Inflammatory macrophage treated with lipopolysaccharide for 4 hours (primary cell): ENCODE measurements around the gene SLC25A29.

ENCODE experiments used
- DNase-seq: peaks from one replicate; pipeline ENCODE4 v3.0.0-alpha.2; 2020

The SLC25A29 gene

GRCh38 chr14:100330388-100330931 is 24.2 kb upstream of the SLC25A29 start:
- DNase-seq = no peak

- DNase-seq = no peak
Measured at GRCh38 chr14:100330007-100330344, 23.7 kb upstream of the SLC25A29 start.

GRCh38 chr14:100329233-100330006 is 23.2 kb upstream of the SLC25A29 start:
- DNase-seq = no peak

GRCh38 chr14:100328495-100329163 is 22.4 kb upstream of the SLC25A29 start:
- DNase-seq = no peak

DNA sequence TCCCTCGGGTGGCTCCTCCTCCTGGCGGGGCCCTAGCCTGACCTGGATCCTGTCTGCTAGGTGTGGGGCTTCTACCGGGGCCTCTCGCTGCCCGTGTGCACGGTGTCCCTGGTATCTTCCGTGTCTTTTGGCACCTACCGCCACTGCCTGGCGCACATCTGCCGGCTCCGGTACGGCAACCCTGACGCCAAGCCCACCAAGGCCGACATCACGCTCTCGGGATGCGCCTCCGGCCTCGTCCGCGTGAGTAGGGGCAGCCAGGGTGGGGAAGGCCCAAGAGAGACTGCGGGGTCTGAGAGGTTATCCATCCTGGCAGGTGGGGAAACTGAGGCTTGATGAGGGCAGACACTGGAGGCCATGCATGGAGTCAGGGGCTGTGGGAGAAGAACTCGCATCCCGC is 20.9 kb upstream of the SLC25A29 start:
- DNase-seq = no peak

GRCh38 chr14:100325958-100326357 is 19.7 kb upstream of the SLC25A29 start:
- no peak for DNase-seq

- DNase-seq = no peak
Measured at GRCh38 chr14:100325231-100325632, 19.0 kb upstream of the SLC25A29 start.

GRCh38 chr14:100323942-100324307 is 17.7 kb upstream of the SLC25A29 start:
- DNase-seq = no peak

GRCh38 chr14:100323121-100323941 is 17.1 kb upstream of the SLC25A29 start, which contains the start of gene SLC25A47:
Gene SLC25A47 (plus strand): TSS chr14:100323339. CDS start chr14:100323415, 76 bp downstream.
- no peak for DNase-seq

DNA sequence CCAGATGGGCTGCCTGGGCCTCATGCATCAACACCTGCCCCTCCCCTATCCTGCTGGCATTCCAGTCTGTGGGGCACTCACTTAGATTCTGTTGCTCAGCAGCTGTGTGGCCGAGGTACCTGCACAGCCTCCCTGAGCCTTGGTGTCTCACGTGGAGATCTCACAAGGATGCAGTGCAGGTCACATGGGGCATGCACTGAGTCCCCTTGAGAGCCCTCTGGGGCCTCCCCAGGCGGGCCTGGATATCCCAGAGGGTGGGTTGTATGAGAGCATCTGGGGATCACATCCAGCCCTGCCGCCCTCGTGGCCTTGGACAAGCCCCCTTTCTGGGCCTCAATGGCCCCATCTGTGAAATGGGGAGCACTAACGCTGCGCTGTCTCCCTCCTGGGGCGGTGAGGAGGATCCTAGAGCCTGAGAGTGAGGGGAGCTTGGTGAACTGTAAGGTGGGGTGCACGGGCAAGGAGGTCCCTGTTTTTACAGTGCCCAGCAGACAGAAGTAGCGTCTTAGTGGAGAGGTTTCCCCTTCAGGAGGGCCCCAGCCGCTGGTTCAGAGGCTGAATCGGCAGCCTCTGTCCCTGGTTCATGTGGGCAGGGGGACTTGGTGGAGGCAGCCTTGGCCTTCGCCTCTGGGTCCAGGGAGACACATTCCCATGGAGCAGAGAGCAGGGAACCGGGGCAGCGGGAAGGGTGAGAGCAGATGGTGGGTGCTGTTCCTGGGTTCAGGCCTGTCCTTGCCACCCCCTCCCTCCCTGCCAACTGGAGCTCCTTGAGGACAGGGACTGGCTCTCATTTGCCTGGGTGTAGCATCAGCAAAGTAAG is 16.1 kb upstream of the SLC25A29 start:
- DNase-seq = no peak

DNA sequence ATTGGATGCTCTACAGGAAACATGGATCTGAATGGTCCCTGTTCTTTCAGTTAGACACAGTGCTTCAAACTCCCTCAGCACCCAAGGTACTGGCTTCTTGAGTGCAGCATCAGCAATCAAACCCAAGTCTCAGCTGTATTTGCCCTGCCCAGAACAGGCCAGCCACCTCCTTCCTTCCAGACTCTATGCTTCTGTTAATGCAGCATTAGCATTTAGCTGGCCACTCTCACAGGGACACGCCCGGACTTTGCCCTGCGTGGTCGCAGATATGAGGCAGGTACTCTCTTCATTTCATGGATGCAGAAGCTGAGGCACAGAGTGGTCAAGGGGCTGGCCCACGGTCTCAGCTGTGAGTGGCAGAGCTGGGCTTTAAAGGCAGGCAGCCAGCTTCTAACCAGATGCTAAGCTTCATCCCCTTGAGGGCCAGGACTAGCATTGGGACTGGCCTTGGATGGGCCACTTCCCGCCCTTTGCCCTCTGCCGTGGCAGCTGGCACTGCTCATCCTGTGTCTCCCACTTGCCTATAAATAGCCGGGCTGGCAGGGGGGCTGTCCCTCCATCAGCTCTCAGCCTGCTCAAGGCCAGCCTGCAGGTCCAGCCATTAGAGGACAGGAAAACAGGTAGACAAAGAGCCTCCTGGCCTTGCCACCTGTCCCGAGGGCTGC is 15.4 kb upstream of the SLC25A29 start:
- DNase-seq = no peak

GRCh38 chr14:100320157-100320856 is 14.1 kb upstream of the SLC25A29 start:
- no peak for DNase-seq

GRCh38 chr14:100317912-100318808 is 11.9 kb upstream of the SLC25A29 start:
- peak; percentile 64 for DNase-seq

DNA sequence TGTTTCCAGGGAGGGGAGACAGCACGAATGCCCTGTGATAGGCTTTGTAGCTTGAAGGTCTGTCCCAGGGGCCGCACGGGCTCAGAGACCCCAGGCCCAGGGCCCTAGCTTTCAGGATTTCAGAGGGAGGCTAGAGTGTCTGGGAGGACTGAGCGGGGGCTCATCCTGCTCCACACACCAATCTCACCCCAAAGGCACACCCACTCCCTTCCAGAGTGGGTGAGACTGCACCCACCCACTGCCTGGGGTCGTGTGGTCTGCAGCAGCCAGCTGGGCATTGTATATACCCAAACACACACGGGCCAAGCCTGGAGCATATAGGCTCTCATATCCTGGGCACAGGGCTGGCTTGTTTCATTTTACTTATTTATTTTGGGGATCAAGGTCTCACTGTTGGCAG is 11.1 kb upstream of the SLC25A29 start:
- no peak for DNase-seq

GRCh38 chr14:100314724-100315123 is 8.5 kb upstream of the SLC25A29 start:
- no peak for DNase-seq

DNA sequence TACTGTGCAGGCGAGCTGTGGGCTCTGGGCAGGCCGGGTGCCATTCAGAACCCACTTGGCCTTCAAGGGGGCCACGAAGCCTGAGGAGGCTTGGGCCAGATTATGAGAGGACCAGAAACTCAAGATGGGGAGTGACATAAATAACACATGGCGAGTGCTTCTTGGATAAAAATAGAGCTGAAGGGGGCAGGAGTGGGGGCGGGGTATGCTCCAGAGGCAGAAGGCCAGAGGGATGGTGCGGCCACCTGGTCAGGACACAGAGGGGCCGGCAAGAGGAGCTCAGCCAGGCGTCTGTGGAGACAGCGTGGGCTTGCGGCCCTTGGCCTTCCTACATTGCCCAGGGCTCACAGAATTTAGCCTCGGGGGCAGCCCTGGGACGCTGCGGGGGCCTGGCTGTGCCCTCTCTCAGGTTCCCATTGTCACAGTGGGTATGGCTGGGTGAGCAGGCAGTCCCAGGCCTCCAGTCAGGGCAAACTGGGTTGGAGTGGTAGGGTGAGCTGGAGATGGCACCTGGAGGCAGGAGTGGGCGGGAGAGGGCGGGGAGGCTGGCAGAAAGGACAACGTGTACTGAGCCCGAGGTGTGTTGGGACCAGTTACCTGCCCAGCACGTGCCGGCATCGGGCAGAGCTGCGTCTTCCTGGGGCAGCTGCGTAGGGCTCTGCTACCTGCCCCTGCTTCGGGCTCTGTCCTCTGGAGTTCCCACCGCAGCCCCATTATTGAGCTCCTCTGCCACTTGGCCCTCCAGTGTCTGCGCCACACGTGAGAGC is 7.4 kb upstream of the SLC25A29 start:
- no peak for DNase-seq

DNA sequence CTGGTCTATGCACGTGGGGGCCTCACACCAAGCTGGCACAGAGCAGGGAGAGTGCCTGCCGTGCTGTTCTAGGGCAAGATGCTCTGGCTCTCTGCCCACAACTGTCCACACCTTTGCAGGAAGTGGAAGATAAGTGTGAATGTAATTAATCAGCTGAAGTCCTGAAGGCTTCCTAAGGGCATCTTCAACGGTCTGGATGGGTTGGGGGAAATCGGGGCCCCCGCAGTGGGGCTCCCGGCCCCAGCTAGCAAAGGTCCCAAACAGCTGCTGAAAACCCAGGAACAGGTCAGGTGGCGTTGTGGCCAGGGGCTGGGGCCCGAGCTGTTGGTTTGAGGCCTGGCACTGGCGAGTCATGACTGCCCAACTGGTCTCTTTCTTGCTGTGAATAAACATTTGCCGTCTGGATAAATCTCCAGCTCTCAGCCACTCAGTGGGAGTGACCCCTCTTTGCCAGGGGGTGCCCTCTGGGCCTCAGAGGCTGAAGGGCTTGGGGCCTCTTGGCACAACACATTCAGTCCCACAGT is 6.7 kb upstream of the SLC25A29 start:
- no peak for DNase-seq

DNA sequence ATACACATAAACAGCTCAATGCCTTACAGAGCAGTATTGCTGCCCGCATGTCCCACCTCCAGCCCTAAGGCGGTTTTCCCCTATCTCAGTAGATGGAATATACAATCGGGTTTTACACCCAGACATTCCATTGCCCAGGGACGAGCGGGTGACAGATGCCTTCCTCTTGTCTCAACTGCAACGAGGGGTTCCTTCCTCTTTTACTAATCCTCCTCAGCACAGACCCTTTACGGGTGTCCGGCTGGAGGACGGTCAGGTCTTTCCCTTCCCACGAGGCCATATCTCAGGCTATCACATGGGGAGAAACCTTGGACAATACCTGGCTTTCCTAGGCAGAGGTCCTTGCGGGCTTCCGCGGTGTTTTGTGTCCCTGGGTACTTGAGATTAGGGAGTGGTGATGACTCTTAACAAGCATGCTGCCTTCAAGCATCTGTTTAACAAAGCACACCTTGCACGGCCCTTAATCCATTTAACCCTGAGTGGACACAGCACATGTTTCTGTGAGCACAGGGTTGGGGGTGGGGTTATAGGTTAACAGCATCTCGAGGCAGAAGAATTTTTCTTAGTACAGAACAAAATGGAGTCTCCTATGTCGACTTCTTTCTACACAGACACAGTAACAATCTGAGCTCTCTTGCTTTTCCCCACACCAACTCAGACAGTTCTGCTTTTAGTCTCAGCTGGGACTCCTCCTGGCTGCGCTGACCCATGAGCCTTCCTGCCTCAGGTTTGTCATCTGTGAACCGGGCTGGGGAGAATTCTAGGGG is 6.0 kb upstream of the SLC25A29 start:
- DNase-seq = peak; percentile 57
